ENCODE results near the gene C10orf120.

DNA sequence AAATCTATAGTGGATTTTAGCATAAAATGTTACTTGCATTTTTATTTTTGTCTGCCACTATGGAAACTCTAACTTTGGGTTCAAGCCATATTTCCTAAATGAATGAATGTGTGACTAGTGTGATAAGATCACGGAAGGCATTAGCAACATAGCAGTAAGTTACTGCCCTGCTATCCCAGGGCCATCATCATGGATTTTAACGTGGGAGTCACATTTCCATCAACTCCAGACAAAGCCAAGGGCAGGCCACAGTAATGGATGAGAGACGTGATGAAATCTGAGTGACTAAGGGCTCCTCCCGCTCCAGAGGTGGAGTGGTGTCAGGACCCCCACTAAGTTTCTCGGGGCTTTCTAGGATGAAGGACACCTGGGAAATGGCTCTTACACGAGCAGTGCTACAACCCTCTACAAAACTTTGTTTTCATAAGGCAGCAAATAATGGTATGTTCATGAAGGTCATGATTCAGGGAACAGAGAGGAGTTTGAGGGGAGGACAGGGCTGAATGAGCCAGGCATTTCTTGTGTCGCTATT is 34.3 kb downstream of the C10orf120 start:
- TF ChIP-seq, protein P1, sequence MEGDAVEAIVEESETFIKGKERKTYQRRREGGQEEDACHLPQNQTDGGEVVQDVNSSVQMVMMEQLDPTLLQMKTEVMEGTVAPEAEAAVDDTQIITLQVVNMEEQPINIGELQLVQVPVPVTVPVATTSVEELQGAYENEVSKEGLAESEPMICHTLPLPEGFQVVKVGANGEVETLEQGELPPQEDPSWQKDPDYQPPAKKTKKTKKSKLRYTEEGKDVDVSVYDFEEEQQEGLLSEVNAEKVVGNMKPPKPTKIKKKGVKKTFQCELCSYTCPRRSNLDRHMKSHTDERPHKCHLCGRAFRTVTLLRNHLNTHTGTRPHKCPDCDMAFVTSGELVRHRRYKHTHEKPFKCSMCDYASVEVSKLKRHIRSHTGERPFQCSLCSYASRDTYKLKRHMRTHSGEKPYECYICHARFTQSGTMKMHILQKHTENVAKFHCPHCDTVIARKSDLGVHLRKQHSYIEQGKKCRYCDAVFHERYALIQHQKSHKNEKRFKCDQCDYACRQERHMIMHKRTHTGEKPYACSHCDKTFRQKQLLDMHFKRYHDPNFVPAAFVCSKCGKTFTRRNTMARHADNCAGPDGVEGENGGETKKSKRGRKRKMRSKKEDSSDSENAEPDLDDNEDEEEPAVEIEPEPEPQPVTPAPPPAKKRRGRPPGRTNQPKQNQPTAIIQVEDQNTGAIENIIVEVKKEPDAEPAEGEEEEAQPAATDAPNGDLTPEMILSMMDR (conservative IDR thresholded peaks at IDR 0.05; ENCODE audit: low read depth, low read length), result no peak
- no peak for TF ChIP-seq EZH2 (IDR thresholded peaks at IDR 0.05; ENCODE audit: borderline replicate concordance, low read depth, low read length, poor library complexity, severe bottlenecking)
